ENCODE results near the gene CACNB3. TPM values are rescaled to one million over a fixed set of nuclear protein-coding genes. Genes with fewer than 3 reads are reported as not detected.

Gene CACNB3
- total and polyA plus RNA-seq, 2 of the 8 experiments (the other 6 are each of a cell fraction or from before 2014, with no cell fraction given): 12.5 to 16.0 TPM

DNA sequence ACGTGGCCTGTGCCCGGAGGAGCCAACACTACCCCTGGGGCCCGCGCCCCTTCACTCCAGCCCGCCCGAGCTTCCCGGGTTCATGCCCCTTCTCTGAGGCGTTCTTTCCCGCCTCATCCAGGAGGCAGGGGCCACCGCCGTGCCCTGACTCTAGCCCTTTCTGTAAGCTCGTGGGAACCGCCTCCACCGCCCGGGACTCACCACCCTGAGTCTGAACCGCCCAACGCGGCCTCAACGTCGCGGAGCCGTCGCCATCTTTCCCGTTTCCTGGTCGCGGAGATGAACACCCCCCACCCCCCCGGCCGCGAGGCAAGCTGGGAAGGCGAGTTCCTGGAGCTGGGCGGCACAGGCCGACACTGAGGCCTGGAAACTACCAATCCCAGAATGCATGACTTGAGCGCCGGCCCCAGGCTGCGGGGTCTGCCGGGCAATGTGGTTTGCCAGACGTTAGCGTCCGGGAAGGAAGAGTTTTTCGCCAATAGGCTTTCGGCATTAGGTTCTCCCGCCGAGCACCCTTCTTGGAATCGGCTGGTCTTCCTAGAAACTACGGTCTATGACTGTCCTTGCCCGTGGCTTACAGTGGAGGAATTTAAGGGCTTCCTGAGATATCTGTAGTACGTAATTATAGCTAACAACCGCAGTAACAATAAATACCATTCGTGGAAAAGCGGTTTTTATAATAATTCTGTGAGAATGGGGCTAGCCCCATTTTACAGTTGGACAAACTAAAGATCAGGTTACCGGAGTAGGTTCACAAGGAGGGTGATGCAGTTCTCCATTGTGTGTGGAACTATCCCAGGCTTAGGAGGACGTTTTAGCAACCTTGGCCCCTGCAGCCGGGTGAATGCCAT, 33.8 kb downstream of the CACNB3 start, which contains the start of gene DDX23:
Gene DDX23, minus strand, starts transcription at position 281 of the 851 bp plus-strand sequence. CDS start 6,381 bp downstream, outside the sequence.
- Histone ChIP-seq H2AK5ac (ENCODE audit: low read depth, low read length) (no peak within 1 kb of the TSS), H3K27ac (ENCODE audit: low read depth, low read length) (peak within 1 kb of the TSS; percentile 85), H3K14ac (ENCODE audit: insufficient read length) (no peak within 1 kb of the TSS), H2BK15ac (ENCODE audit: low read length) (peak within 1 kb of the TSS; percentile 95), H3K9ac (replicated peaks in 1 of 4; ENCODE audit: extremely low read depth in 1 of 4, low read depth in 3 of 4, low read length in 3 of 4) (peak within 1 kb of the TSS; percentile 82 to 97 (median 90)), H3K23ac (ENCODE audit: insufficient read length) (no peak within 1 kb of the TSS), H3K23me2 (ENCODE audit: low read depth, low read length) (peaks cover 3% of the 10 kb centered on the region; the same call in 1 of the 2 replicates), H3K79me2 (ENCODE audit: control insufficient read depth in 1 of 2, insufficient read depth in 2 of 2, low read length in 2 of 2) (peaks cover 13 to 35% of the 10 kb centered on the region in 2 experiments), H2AFZ (ENCODE audit: low read length) (peak within 1 kb of the TSS; percentile 64; the same call in 1 of the 2 replicates), H4K5ac (ENCODE audit: insufficient read length, low read depth, low read length) (peak within 1 kb of the TSS; percentile 49), H3K56ac (replicated peaks; ENCODE audit: insufficient read length, low read depth, low read length) (peak within 1 kb of the TSS; percentile 49), H3K4ac (replicated peaks; ENCODE audit: insufficient read length, low read depth, low read length) (peak within 1 kb of the TSS; percentile 64), H2BK120ac (replicated peaks; ENCODE audit: low read depth, low read length) (no peak within 1 kb of the TSS), H4K20me1 (replicated peaks in 1 of 2; ENCODE audit: control insufficient read depth in 1 of 2, insufficient read depth in 2 of 2, low read length in 2 of 2) (peaks cover 0 to 1% of the 10 kb centered on the region in 2 experiments), H4K91ac (replicated peaks; ENCODE audit: insufficient read length, low read length) (peak within 1 kb of the TSS; percentile 84), H3K36me3 (ENCODE audit: control insufficient read depth in 2 of 4, insufficient read depth in 4 of 4, low read length in 3 of 4) (peaks cover 0 to 3% (median under 1%) of the 10 kb centered on the region in 4 experiments; a peak in 1 of 8 replicates), H4K8ac (ENCODE audit: extremely low read depth, insufficient read depth, low read length) (peak within 1 kb of the TSS; percentile 99; the same call in 1 of the 2 replicates), H3K9me3 (ENCODE audit: insufficient read depth in 2 of 2, low read depth in 1 of 2, low read length in 1 of 2) (no peaks in the 10 kb centered on the region), H3K27me3 (replicated peaks in 1 of 4; ENCODE audit: control insufficient read depth in 3 of 4, extremely low read depth in 1 of 4, insufficient read depth in 3 of 4, low read length in 3 of 4) (no peaks in the 10 kb centered on the region), H3K79me1 (ENCODE audit: low read depth, low read length) (peaks cover 3% of the 10 kb centered on the region; the same call in 1 of the 2 replicates), H2BK12ac (ENCODE audit: low read depth, low read length) (peak within 1 kb of the TSS; percentile 77), H2BK20ac (ENCODE audit: low read length) (peak within 1 kb of the TSS; percentile 53; the same call in 1 of the 2 replicates), H3K18ac (ENCODE audit: extremely low read depth, low read length) (0 out of 2 replicates have a peak within 1 kb of the TSS, but pooled peaks have one; percentile 89), H3K4me3 (ENCODE audit: extremely low read depth in 1 of 4, insufficient read depth in 2 of 4, low read depth in 3 of 4, low read length in 4 of 4) (peak within 1 kb of the TSS; percentile 88 to 100 (median 98)), H3K4me1 (replicated peaks in 1 of 4; ENCODE audit: control insufficient read depth in 3 of 4, insufficient read depth in 4 of 4, low read length in 3 of 4) (peaks cover 0 to 10% (median 7%) of the 10 kb centered on the region in 4 experiments; a peak in 5 of 7 replicates), H2BK5ac (ENCODE audit: low read depth, low read length) (peak within 1 kb of the TSS; percentile 96), H3K4me2 (ENCODE audit: insufficient read depth in 1 of 2, low read depth in 2 of 2, low read length in 2 of 2) (peak within 1 kb of the TSS; percentile 66 to 68)
- 3% methylated on average over 51 of the region's 53 CpGs; no CpG with 5 or more reads in 1 of the 2 experiments for WGBS, 2 experiments (ENCODE audit: extremely low coverage in 1 of 2, insufficient coverage in 1 of 2, insufficient read length in 1 of 2, insufficient replicate concordance in 2 of 2, low coverage in 1 of 2, low lambda C conversion rate in 2 of 2, missing lambda C conversion rate in 1 of 2)
- FAIRE-seq (peak; percentile 24), DNase-seq (ENCODE audit: low read depth in 1 of 2, low spot score in 2 of 2) (peak; percentile 82 to 91)
- ChIA-PET POLR2A (ENCODE audit: partially characterized antibody) (interaction anchor here (0.6 to 22.9 kb wide), 16 partner anchors 12 to 181 kb away, joined by 3 to 651 read pairs (median 4); partner anchors contain the start of genes ARF3, FKBP11 and RND1), CTCF (ENCODE audit: partially characterized antibody) (interaction anchor here (0.6 to 26.4 kb wide), 25 partner anchors 9 to 517 kb away, joined by 3 to 678 read pairs (median 7); partner anchors contain the start of genes FKBP11, RND1 and WNT1)
- peak; percentile 53; the same call in 1 of the 2 replicates for TF ChIP-seq KDM1A (IDR thresholded peaks at IDR 0.05; ENCODE audit: borderline replicate concordance, low read length)
- TF ChIP-seq YY1 (IDR thresholded peaks at IDR 0.05; ENCODE audit: low read depth, low read length): peak; percentile 96
- TF ChIP-seq RBBP5 (IDR thresholded peaks at IDR 0.05; ENCODE audit: borderline replicate concordance, low read depth, low read length): peak; percentile 71; the same call in 1 of the 2 replicates
- no peak for TF ChIP-seq SUZ12 (IDR thresholded peaks at IDR 0.05; ENCODE audit: low read length)
- peak; percentile 81 for TF ChIP-seq CHD2 (IDR thresholded peaks at IDR 0.05; ENCODE audit: low read length)
- TF ChIP-seq SIRT6 (IDR thresholded peaks at IDR 0.05; ENCODE audit: low read length): no peak
- TF ChIP-seq, protein P1, sequence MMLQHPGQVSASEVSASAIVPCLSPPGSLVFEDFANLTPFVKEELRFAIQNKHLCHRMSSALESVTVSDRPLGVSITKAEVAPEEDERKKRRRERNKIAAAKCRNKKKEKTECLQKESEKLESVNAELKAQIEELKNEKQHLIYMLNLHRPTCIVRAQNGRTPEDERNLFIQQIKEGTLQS (IDR thresholded peaks at IDR 0.05; ENCODE audit: insufficient read depth, low read depth, low read length): peak; percentile 67; the same call in 1 of the 2 replicates
- TF ChIP-seq NANOG (IDR thresholded peaks at IDR 0.05; ENCODE audit: insufficient read depth, low read depth, low read length, poor library complexity, severe bottlenecking): peak; percentile 52
- TF ChIP-seq EGR1 (IDR thresholded peaks at IDR 0.05; ENCODE audit: borderline replicate concordance, low read depth, low read length): no peak

Measured in H1 (cell line).